Measurements from ENCODE around the gene ARSD.

Gene ARSD

GRCh38 chrX:2859197-2859797 is 69.8 kb downstream of the ARSD start:
- H3K4me1 ChIP-seq (ENCODE audit: insufficient read depth, low read length): no peaks in the 10 kb centered on the region
- DNase-seq: no peak
- H2AFZ ChIP-seq (ENCODE audit: low read depth, low read length): no peak overlapping the region
- H3K79me2 ChIP-seq (ENCODE audit: insufficient read depth, low read length): no peaks in the 10 kb centered on the region
- H3K4me2 ChIP-seq (ENCODE audit: insufficient read depth, low read length): no peak overlapping the region
- no peak overlapping the region for H3K4me3 ChIP-seq (ENCODE audit: low read depth in 1 of 2, low read length in 2 of 2)
- no peak overlapping the region for H3K27ac ChIP-seq (ENCODE audit: low read length)
- ATAC-seq (ENCODE audit: insufficient read depth, low read depth): no peak
- TF ChIP-seq EZH2 (IDR thresholded peaks at IDR 0.05; ENCODE audit: borderline replicate concordance, low read depth, low read length, severe bottlenecking) (no peak), CTCF (IDR thresholded peaks at IDR 0.05; ENCODE audit: borderline replicate concordance, extremely low read depth, low read length, poor library complexity, severe bottlenecking) (no peak)
- no peak overlapping the region for H3K9ac ChIP-seq (ENCODE audit: low read depth, low read length)
- H3K9me3 ChIP-seq (ENCODE audit: insufficient read depth, low read length, severe bottlenecking): no peaks in the 10 kb centered on the region
- no peaks in the 10 kb centered on the region for H3K27me3 ChIP-seq (ENCODE audit: insufficient read depth, low read length, poor library complexity)
- no peaks in the 10 kb centered on the region for H3K36me3 ChIP-seq (ENCODE audit: insufficient read depth, low read length)
- no peaks in the 10 kb centered on the region for H4K20me1 ChIP-seq (ENCODE audit: insufficient read depth, low read length)

- Histone ChIP-seq H3K27ac (ENCODE audit: low read length) (no peak overlapping the region), H3K9me3 (ENCODE audit: insufficient read depth, low read length, severe bottlenecking) (no peaks in the 10 kb centered on the region), H3K4me3 (ENCODE audit: low read depth in 1 of 2, low read length in 2 of 2) (no peak overlapping the region), H3K36me3 (ENCODE audit: insufficient read depth, low read length) (no peaks in the 10 kb centered on the region), H2AFZ (ENCODE audit: low read depth, low read length) (no peak overlapping the region), H4K20me1 (ENCODE audit: insufficient read depth, low read length) (no peaks in the 10 kb centered on the region), H3K4me1 (ENCODE audit: insufficient read depth, low read length) (no peaks in the 10 kb centered on the region), H3K4me2 (ENCODE audit: insufficient read depth, low read length) (no peak overlapping the region), H3K27me3 (ENCODE audit: insufficient read depth, low read length, poor library complexity) (no peaks in the 10 kb centered on the region), H3K9ac (ENCODE audit: low read depth, low read length) (no peak overlapping the region), H3K79me2 (ENCODE audit: insufficient read depth, low read length) (no peaks in the 10 kb centered on the region)
- DNase-seq (no peak), ATAC-seq (ENCODE audit: insufficient read depth, low read depth) (no peak)
- TF ChIP-seq EZH2 (IDR thresholded peaks at IDR 0.05; ENCODE audit: borderline replicate concordance, low read depth, low read length, severe bottlenecking) (no peak), CTCF (IDR thresholded peaks at IDR 0.05; ENCODE audit: borderline replicate concordance, extremely low read depth, low read length, poor library complexity, severe bottlenecking) (no peak)
These were observed 71.6 kb downstream of the ARSD start for GRCh38 chrX:2857566-2857965.

GRCh38 chrX:2855761-2856160 is 73.4 kb downstream of the ARSD start:
- H3K4me1 ChIP-seq (ENCODE audit: insufficient read depth, low read length): no peaks in the 10 kb centered on the region
- no peak overlapping the region for H3K4me3 ChIP-seq (ENCODE audit: low read depth in 1 of 2, low read length in 2 of 2)
- no peak for TF ChIP-seq CTCF (IDR thresholded peaks at IDR 0.05; ENCODE audit: borderline replicate concordance, extremely low read depth, low read length, poor library complexity, severe bottlenecking)
- H3K27ac ChIP-seq (ENCODE audit: low read length): no peak overlapping the region
- ATAC-seq (ENCODE audit: insufficient read depth, low read depth): no peak
- no peak for DNase-seq
- no peaks in the 10 kb centered on the region for H3K36me3 ChIP-seq (ENCODE audit: insufficient read depth, low read length)
- no peaks in the 10 kb centered on the region for H4K20me1 ChIP-seq (ENCODE audit: insufficient read depth, low read length)
- no peaks in the 10 kb centered on the region for H3K79me2 ChIP-seq (ENCODE audit: insufficient read depth, low read length)
- H3K9ac ChIP-seq (ENCODE audit: low read depth, low read length): no peak overlapping the region
- H3K27me3 ChIP-seq (ENCODE audit: insufficient read depth, low read length, poor library complexity): no peaks in the 10 kb centered on the region
- no peak overlapping the region for H2AFZ ChIP-seq (ENCODE audit: low read depth, low read length)
- no peaks in the 10 kb centered on the region for H3K9me3 ChIP-seq (ENCODE audit: insufficient read depth, low read length, severe bottlenecking)
- no peak overlapping the region for H3K4me2 ChIP-seq (ENCODE audit: insufficient read depth, low read length)

- TF ChIP-seq EZH2 (IDR thresholded peaks at IDR 0.05; ENCODE audit: borderline replicate concordance, low read depth, low read length, severe bottlenecking) (no peak), CTCF (IDR thresholded peaks at IDR 0.05; ENCODE audit: borderline replicate concordance, extremely low read depth, low read length, poor library complexity, severe bottlenecking) (no peak)
- Histone ChIP-seq H3K4me3 (ENCODE audit: low read depth in 1 of 2, low read length in 2 of 2) (no peak overlapping the region), H3K27ac (ENCODE audit: low read length) (no peak overlapping the region), H3K9me3 (ENCODE audit: insufficient read depth, low read length, severe bottlenecking) (no peaks in the 10 kb centered on the region), H3K9ac (ENCODE audit: low read depth, low read length) (no peak overlapping the region), H2AFZ (ENCODE audit: low read depth, low read length) (no peak overlapping the region), H3K79me2 (ENCODE audit: insufficient read depth, low read length) (no peaks in the 10 kb centered on the region), H3K27me3 (ENCODE audit: insufficient read depth, low read length, poor library complexity) (no peaks in the 10 kb centered on the region), H4K20me1 (ENCODE audit: insufficient read depth, low read length) (no peaks in the 10 kb centered on the region), H3K36me3 (ENCODE audit: insufficient read depth, low read length) (no peaks in the 10 kb centered on the region), H3K4me1 (ENCODE audit: insufficient read depth, low read length) (no peaks in the 10 kb centered on the region), H3K4me2 (ENCODE audit: insufficient read depth, low read length) (no peak overlapping the region)
- ATAC-seq (ENCODE audit: insufficient read depth, low read depth) (no peak), DNase-seq (no peak)
These were observed 74.2 kb downstream of the ARSD start for GRCh38 chrX:2854918-2855317.

Measured in DND-41 (cell line).